Activated T-helper 1 cell treated with Interleukin-2 at 50 U/mL for 16 hours (primary cell): ENCODE measurements around the gene KICS2.
"Not testable (repeated sequence)": the region's sequence is repeated elsewhere in the genome, so short reads cannot be mapped to it uniquely, and the experiment has no call there.

Experiments used
- DNase-seq: peaks from one replicate; pipeline ENCODE4 v3.0.0-alpha.2; 2020; ENCODE audit warnings: low read depth

The KICS2 gene

GRCh38 chr12:64222009-64222765 is at the start of gene KICS2:
Gene KICS2 (minus strand): TSS chr12:64222296. CDS start chr12:64222237, 59 bp downstream.
- peak; percentile 83 for DNase-seq

- no peak for DNase-seq
Observed at GRCh38 chr12:64270411-64270810, 48.3 kb upstream of the KICS2 start.

GRCh38 chr12:64269161-64269560 is 47.1 kb upstream of the KICS2 start:
- no peak for DNase-seq

- no peak for DNase-seq
Observed at GRCh38 chr12:64268409-64268808, 46.3 kb upstream of the KICS2 start.

GRCh38 chr12:64265839-64266238 is 43.7 kb upstream of the KICS2 start:
- no peak for DNase-seq

- DNase-seq, result no peak
Observed at GRCh38 chr12:64261813-64262212, 39.7 kb upstream of the KICS2 start.

GRCh38 chr12:64258576-64258975 is 36.5 kb upstream of the KICS2 start:
- DNase-seq, result no peak

- DNase-seq, result no peak
Observed at GRCh38 chr12:64256166-64256800, 34.2 kb upstream of the KICS2 start.

- DNase-seq, result no peak
Observed at GRCh38 chr12:64255249-64255648, 33.2 kb upstream of the KICS2 start.

GRCh38 chr12:64253356-64253755 is 31.3 kb upstream of the KICS2 start:
- DNase-seq, result no peak

- no peak for DNase-seq
Observed at GRCh38 chr12:64252681-64253080, 30.6 kb upstream of the KICS2 start.

GRCh38 chr12:64243809-64244208 is 21.7 kb upstream of the KICS2 start:
- DNase-seq, result no peak

GRCh38 chr12:64240781-64241180 is 18.7 kb upstream of the KICS2 start:
- no peak for DNase-seq

GRCh38 chr12:64237382-64237781 is 15.3 kb upstream of the KICS2 start:
- no peak for DNase-seq

GRCh38 chr12:64236549-64236948 is 14.5 kb upstream of the KICS2 start:
- no peak for DNase-seq

GRCh38 chr12:64232196-64232595 is 10.1 kb upstream of the KICS2 start:
- no peak for DNase-seq

- no peak for DNase-seq
Observed at GRCh38 chr12:64229796-64230195, 7.7 kb upstream of the KICS2 start.

GRCh38 chr12:64229240-64229639 is 7.1 kb upstream of the KICS2 start:
- DNase-seq, result no peak

- DNase-seq, result no peak
Observed at GRCh38 chr12:64225626-64226025, 3.5 kb upstream of the KICS2 start.

- DNase-seq, result peak; percentile 35
Observed at GRCh38 chr12:64221651-64222008, 466 bp downstream of the KICS2 start.

- no peak for DNase-seq
Observed at GRCh38 chr12:64220046-64220445, 2.0 kb downstream of the KICS2 start.

GRCh38 chr12:64219145-64219544 is 3.0 kb downstream of the KICS2 start:
- DNase-seq, result no peak

GRCh38 chr12:64218597-64218996 is 3.5 kb downstream of the KICS2 start:
- DNase-seq, result no peak

- not testable (repeated sequence) for DNase-seq
Observed at GRCh38 chr12:64217643-64218042, 4.5 kb downstream of the KICS2 start.
